ENCODE results near the gene FNIP1.
"Not testable (repeated sequence)": the region's sequence is repeated elsewhere in the genome, so short reads cannot be mapped to it uniquely, and the experiment has no call there.

Gene FNIP1

DNA sequence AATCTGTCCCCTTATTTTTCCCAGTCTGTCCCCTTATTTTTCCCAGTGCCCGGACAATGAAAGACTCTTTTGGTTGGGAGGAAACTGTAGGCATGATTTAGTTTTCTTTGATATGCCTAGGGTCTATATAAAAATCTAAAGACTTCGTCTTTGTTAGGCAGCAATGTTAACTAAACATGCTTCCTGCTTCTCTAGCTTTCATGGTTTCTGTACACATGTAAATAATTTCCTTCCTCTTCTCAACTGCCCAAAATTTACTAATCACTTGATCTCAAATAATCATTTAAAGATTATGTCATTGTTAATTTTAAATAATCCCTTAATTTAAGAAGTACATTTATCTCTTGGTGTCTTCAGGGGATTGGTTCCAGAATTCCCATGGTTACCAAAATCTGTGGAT, 114.0 kb downstream of the FNIP1 start:
- TF ChIP-seq CTCF (IDR thresholded peaks at IDR 0.05; ENCODE audit: low read depth, low read length): no peak
- no peak for DNase-seq (ENCODE audit: extremely low read depth, low read depth)

- TF ChIP-seq CTCF (IDR thresholded peaks at IDR 0.05; ENCODE audit: low read depth, low read length): no peak
- DNase-seq (ENCODE audit: extremely low read depth, low read depth): no peak
Measured at GRCh38 chr5:131682175-131682574, 114.6 kb downstream of the FNIP1 start.

GRCh38 chr5:131679911-131680310, 116.9 kb downstream of the FNIP1 start:
- no peak for TF ChIP-seq CTCF (IDR thresholded peaks at IDR 0.05; ENCODE audit: low read depth, low read length)
- peak; percentile 37 for DNase-seq (ENCODE audit: extremely low read depth, low read depth)

DNA sequence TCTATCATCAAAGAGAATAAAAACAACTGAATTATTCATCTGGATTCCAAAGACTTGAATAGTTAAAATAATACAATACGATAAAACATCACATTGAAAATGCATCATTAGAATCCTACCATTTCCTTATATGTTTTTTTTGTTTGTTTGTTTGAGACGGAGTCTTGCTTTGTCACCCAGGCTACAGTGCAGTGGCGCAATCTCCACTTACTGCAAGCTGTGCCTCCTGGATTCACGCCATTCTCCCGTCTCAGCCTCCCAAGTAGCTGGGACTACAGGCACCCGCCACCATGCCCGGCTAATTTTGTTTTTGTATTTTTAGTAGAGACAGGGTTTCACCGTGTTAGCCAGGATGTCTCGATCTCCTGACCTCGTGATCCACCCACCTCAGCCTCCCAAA, 118.5 kb downstream of the FNIP1 start:
- DNase-seq (ENCODE audit: extremely low read depth, low read depth): not testable (repeated sequence)

GRCh38 chr5:131677115-131677514, 119.7 kb downstream of the FNIP1 start:
- no peak for DNase-seq (ENCODE audit: extremely low read depth, low read depth)
- no peak for TF ChIP-seq CTCF (IDR thresholded peaks at IDR 0.05; ENCODE audit: low read depth, low read length)

DNA sequence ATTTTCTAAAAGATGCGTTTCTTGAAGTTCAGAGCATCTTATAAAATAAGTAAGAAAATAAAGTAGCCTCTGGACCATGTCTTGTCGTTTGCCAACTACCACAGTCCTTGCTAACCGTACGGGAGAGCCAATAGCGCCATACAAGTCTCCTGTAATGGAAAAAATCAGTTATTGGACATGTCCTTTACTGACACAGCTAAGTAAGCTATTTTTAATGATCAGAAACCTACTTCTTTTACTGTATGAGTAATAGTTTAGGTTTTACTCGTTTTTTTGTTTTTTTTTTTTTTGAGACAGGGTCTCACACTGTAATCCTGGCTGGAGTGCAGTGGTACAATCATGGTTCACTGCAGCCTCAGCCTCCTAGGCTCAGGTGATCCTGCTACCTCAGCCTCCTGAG, 124.0 kb downstream of the FNIP1 start:
- DNase-seq (ENCODE audit: extremely low read depth, low read depth): no peak
- no peak for TF ChIP-seq CTCF (IDR thresholded peaks at IDR 0.05; ENCODE audit: low read depth, low read length)

GRCh38 chr5:131671994-131672655, 124.7 kb downstream of the FNIP1 start:
- TF ChIP-seq CTCF (IDR thresholded peaks at IDR 0.05; ENCODE audit: low read depth, low read length): no peak
- DNase-seq (ENCODE audit: extremely low read depth, low read depth): peak; percentile 63

GRCh38 chr5:131671409-131671808, 125.4 kb downstream of the FNIP1 start:
- no peak for DNase-seq (ENCODE audit: extremely low read depth, low read depth)
- TF ChIP-seq CTCF (IDR thresholded peaks at IDR 0.05; ENCODE audit: low read depth, low read length): no peak
